ENCODE data around the gene PSMB8.

The PSMB8 gene

GRCh38 chr6:32803416-32803815 is 40.4 kb downstream of the PSMB8 start:
- no peak overlapping the region for H3K4me3 ChIP-seq (ENCODE audit: low read depth, low read length)
- TF ChIP-seq CTCF (IDR thresholded peaks at IDR 0.05; ENCODE audit: low read depth, low read length, missing control alignments): no peak
- DNase-seq (ENCODE audit: low read depth): no peak
- in situ Hi-C loops (cut with HindIII; ENCODE audit: low sequenced_read_pairs): no loop called here

- no peak for DNase-seq (ENCODE audit: low read depth)
- TF ChIP-seq CTCF (IDR thresholded peaks at IDR 0.05; ENCODE audit: low read depth, low read length, missing control alignments): no peak
- in situ Hi-C loops (cut with HindIII; ENCODE audit: low sequenced_read_pairs): no loop called here
- H3K4me3 ChIP-seq (ENCODE audit: low read depth, low read length): no peak overlapping the region
These were observed 44.1 kb downstream of the PSMB8 start for GRCh38 chr6:32799740-32800139.

- TF ChIP-seq CTCF (IDR thresholded peaks at IDR 0.05; ENCODE audit: low read depth, low read length, missing control alignments): no peak
- in situ Hi-C loops (cut with HindIII; ENCODE audit: low sequenced_read_pairs): no loop called here
- H3K4me3 ChIP-seq (ENCODE audit: low read depth, low read length): no peak overlapping the region
- DNase-seq (ENCODE audit: low read depth): no peak
These were observed 44.7 kb downstream of the PSMB8 start for GRCh38 chr6:32799168-32799567.

- peak overlapping the region; percentile 8 for H3K4me3 ChIP-seq (ENCODE audit: low read depth, low read length)
- TF ChIP-seq CTCF (IDR thresholded peaks at IDR 0.05; ENCODE audit: low read depth, low read length, missing control alignments): peak; percentile 75
- in situ Hi-C loops (cut with HindIII; ENCODE audit: low sequenced_read_pairs): no loop called here
- DNase-seq (ENCODE audit: low read depth): peak; percentile 45
These were observed 46.7 kb downstream of the PSMB8 start for GRCh38 chr6:32796848-32797776.

GRCh38 chr6:32794510-32794909 is 49.3 kb downstream of the PSMB8 start:
- TF ChIP-seq CTCF (IDR thresholded peaks at IDR 0.05; ENCODE audit: low read depth, low read length, missing control alignments): no peak
- in situ Hi-C loops (cut with HindIII; ENCODE audit: low sequenced_read_pairs): no loop called here
- no peak for DNase-seq (ENCODE audit: low read depth)
- no peak overlapping the region for H3K4me3 ChIP-seq (ENCODE audit: low read depth, low read length)

GRCh38 chr6:32792901-32793435 is 50.9 kb downstream of the PSMB8 start:
- DNase-seq (ENCODE audit: low read depth): no peak
- no peak overlapping the region for H3K4me3 ChIP-seq (ENCODE audit: low read depth, low read length)
- in situ Hi-C loops (cut with HindIII; ENCODE audit: low sequenced_read_pairs): no loop called here
- TF ChIP-seq CTCF (IDR thresholded peaks at IDR 0.05; ENCODE audit: low read depth, low read length, missing control alignments): no peak
